ENCODE measurements around the gene ROBO4. TPM values are rescaled to one million over a fixed set of nuclear protein-coding genes. Genes with fewer than 3 reads are reported as not detected.

ROBO4 gene
- total and polyA plus RNA-seq, 2 experiments from 2014 or later, result 0.53 to 1.3 TPM

- H3K9me3 ChIP-seq (ENCODE audit: low read depth), result no peaks in the 10 kb centered on the region
- no peak overlapping the region for H2AFZ ChIP-seq
- 10 to 13% methylated on average over 18 of the region's 18 CpGs for WGBS, 2 experiments (ENCODE audit: low coverage in 1 of 2, low lambda C conversion rate in 2 of 2, missing lambda C conversion rate in 2 of 2)
- no peak overlapping the region for H3K4me2 ChIP-seq (ENCODE audit: unreplicated experiment)
- H4K20me1 ChIP-seq (ENCODE audit: insufficient read depth), result no peaks in the 10 kb centered on the region
- no peaks in the 10 kb centered on the region for H3K79me2 ChIP-seq (ENCODE audit: insufficient read depth)
- H3K4me1 ChIP-seq (ENCODE audit: insufficient read depth), result 0 out of 2 replicates have a peak, but pooled peaks cover 10% of the 10 kb centered on the region
- no peak for TF ChIP-seq EZH2phosphoT487 (IDR thresholded peaks at IDR 0.05; ENCODE audit: insufficient read depth, low read depth)
- peak; percentile 67 for TF ChIP-seq EZH2 (IDR thresholded peaks at IDR 0.05; ENCODE audit: insufficient read depth, poor library complexity, severe bottlenecking)
- no peak overlapping the region for H3K4me3 ChIP-seq
- no peaks in the 10 kb centered on the region for H3K36me3 ChIP-seq (ENCODE audit: low read depth)
- no peak overlapping the region for H3K9ac ChIP-seq
- H3K27ac ChIP-seq, result no peak overlapping the region
- in situ Hi-C loops (cut with MboI), result loop anchor here (25.0 kb wide), 1 partner anchor 452 kb away; the partner anchor contains the start of gene OR8B4
- H3K9me2 ChIP-seq (ENCODE audit: insufficient read depth), result no peaks in the 10 kb centered on the region
- H3F3A ChIP-seq (ENCODE audit: insufficient read depth), result no peaks in the 10 kb centered on the region
- peaks cover 85% of the 10 kb centered on the region for H3K27me3 ChIP-seq (replicated peaks; ENCODE audit: insufficient read depth)
- DNase-seq, result no peak
Observed at GRCh38 chr11:124864176-124864891, 33.3 kb downstream of the ROBO4 start.

- Histone ChIP-seq H3K9ac (no peak overlapping the region), H3K9me3 (ENCODE audit: low read depth) (no peaks in the 10 kb centered on the region), H3K4me1 (ENCODE audit: insufficient read depth) (0 out of 2 replicates have a peak, but pooled peaks cover 10% of the 10 kb centered on the region), H3K79me2 (ENCODE audit: insufficient read depth) (no peaks in the 10 kb centered on the region), H3K27ac (no peak overlapping the region), H3K27me3 (replicated peaks; ENCODE audit: insufficient read depth) (peaks cover 85% of the 10 kb centered on the region), H4K20me1 (ENCODE audit: insufficient read depth) (no peaks in the 10 kb centered on the region), H2AFZ (no peak overlapping the region), H3K36me3 (ENCODE audit: low read depth) (no peaks in the 10 kb centered on the region), H3K4me3 (no peak overlapping the region; the same call in 1 of the 2 replicates), H3K9me2 (ENCODE audit: insufficient read depth) (no peaks in the 10 kb centered on the region), H3F3A (ENCODE audit: insufficient read depth) (no peaks in the 10 kb centered on the region), H3K4me2 (ENCODE audit: unreplicated experiment) (peak overlapping the region; percentile 56)
- TF ChIP-seq EZH2phosphoT487 (IDR thresholded peaks at IDR 0.05; ENCODE audit: insufficient read depth, low read depth) (no peak), EZH2 (IDR thresholded peaks at IDR 0.05; ENCODE audit: insufficient read depth, poor library complexity, severe bottlenecking) (no peak)
- in situ Hi-C loops (cut with MboI), result loop anchor here (25.0 kb wide), 1 partner anchor 451 kb away; the partner anchor contains the start of gene OR8B4
- WGBS, 2 experiments (ENCODE audit: low coverage in 1 of 2, low lambda C conversion rate in 2 of 2, missing lambda C conversion rate in 2 of 2), result 1 to 4% methylated on average over 5 to 7 of the region's 9 CpGs
- no peak for DNase-seq
Observed at GRCh38 chr11:124863826-124864165, 33.9 kb downstream of the ROBO4 start.

- Histone ChIP-seq H3K27me3 (replicated peaks; ENCODE audit: insufficient read depth) (peaks cover 80% of the 10 kb centered on the region), H3K4me2 (ENCODE audit: unreplicated experiment) (peak overlapping the region; percentile 56), H3K4me1 (ENCODE audit: insufficient read depth) (0 out of 2 replicates have a peak, but pooled peaks cover 10% of the 10 kb centered on the region), H3K9me3 (ENCODE audit: low read depth) (no peaks in the 10 kb centered on the region), H3F3A (ENCODE audit: insufficient read depth) (no peaks in the 10 kb centered on the region), H3K79me2 (ENCODE audit: insufficient read depth) (no peaks in the 10 kb centered on the region), H3K9me2 (ENCODE audit: insufficient read depth) (no peaks in the 10 kb centered on the region), H3K36me3 (ENCODE audit: low read depth) (no peaks in the 10 kb centered on the region), H3K4me3 (peak overlapping the region; percentile 58), H3K9ac (no peak overlapping the region), H2AFZ (peak overlapping the region; percentile 68), H3K27ac (no peak overlapping the region), H4K20me1 (ENCODE audit: insufficient read depth) (no peaks in the 10 kb centered on the region)
- 2% methylated on average over 30 to 31 of the region's 31 CpGs for WGBS, 2 experiments (ENCODE audit: low coverage in 1 of 2, low lambda C conversion rate in 2 of 2, missing lambda C conversion rate in 2 of 2)
- TF ChIP-seq EZH2 (IDR thresholded peaks at IDR 0.05; ENCODE audit: insufficient read depth, poor library complexity, severe bottlenecking), result no peak
- no peak for TF ChIP-seq EZH2phosphoT487 (IDR thresholded peaks at IDR 0.05; ENCODE audit: insufficient read depth, low read depth)
- DNase-seq, result peak; percentile 82
- in situ Hi-C loops (cut with MboI), result loop anchor here (25.0 kb wide), 1 partner anchor 451 kb away; the partner anchor contains the start of gene OR8B4
Observed at GRCh38 chr11:124863137-124863825, 34.4 kb downstream of the ROBO4 start.

GRCh38 chr11:124861670-124862069 is 36.0 kb downstream of the ROBO4 start:
- WGBS, 2 experiments (ENCODE audit: low coverage in 1 of 2, low lambda C conversion rate in 2 of 2, missing lambda C conversion rate in 2 of 2), result 2 to 3% methylated on average over 4 of the region's 4 CpGs
- Histone ChIP-seq H3K4me3 (no peak overlapping the region), H3K36me3 (ENCODE audit: low read depth) (no peaks in the 10 kb centered on the region), H3K9me2 (ENCODE audit: insufficient read depth) (no peaks in the 10 kb centered on the region), H4K20me1 (ENCODE audit: insufficient read depth) (no peaks in the 10 kb centered on the region), H3K9ac (no peak overlapping the region), H3K4me1 (ENCODE audit: insufficient read depth) (0 out of 2 replicates have a peak, but pooled peaks cover 10% of the 10 kb centered on the region), H3K79me2 (ENCODE audit: insufficient read depth) (no peaks in the 10 kb centered on the region), H3K4me2 (ENCODE audit: unreplicated experiment) (no peak overlapping the region), H3K27me3 (replicated peaks; ENCODE audit: insufficient read depth) (peaks cover 66% of the 10 kb centered on the region), H3K9me3 (ENCODE audit: low read depth) (no peaks in the 10 kb centered on the region), H3K27ac (no peak overlapping the region), H2AFZ (no peak overlapping the region), H3F3A (ENCODE audit: insufficient read depth) (no peaks in the 10 kb centered on the region)
- DNase-seq, result no peak
- in situ Hi-C loops (cut with MboI), result loop anchor here (25.0 kb wide), 1 partner anchor 449 kb away; the partner anchor contains the start of gene OR8B4
- TF ChIP-seq EZH2 (IDR thresholded peaks at IDR 0.05; ENCODE audit: insufficient read depth, poor library complexity, severe bottlenecking) (no peak), EZH2phosphoT487 (IDR thresholded peaks at IDR 0.05; ENCODE audit: insufficient read depth, low read depth) (no peak)
